GM19328 (cell line): ENCODE data around the gene GUCA2A.

ENCODE experiments used
- ATAC-seq: cut with Tn5 transposase; IDR thresholded peaks from one replicate; pipeline ENCODE4 v1.9.1; 2021; ENCODE audit warnings: mild to moderate bottlenecking, moderate library complexity; ENCODE audit not compliant: unreplicated experiment

GUCA2A gene

DNA sequence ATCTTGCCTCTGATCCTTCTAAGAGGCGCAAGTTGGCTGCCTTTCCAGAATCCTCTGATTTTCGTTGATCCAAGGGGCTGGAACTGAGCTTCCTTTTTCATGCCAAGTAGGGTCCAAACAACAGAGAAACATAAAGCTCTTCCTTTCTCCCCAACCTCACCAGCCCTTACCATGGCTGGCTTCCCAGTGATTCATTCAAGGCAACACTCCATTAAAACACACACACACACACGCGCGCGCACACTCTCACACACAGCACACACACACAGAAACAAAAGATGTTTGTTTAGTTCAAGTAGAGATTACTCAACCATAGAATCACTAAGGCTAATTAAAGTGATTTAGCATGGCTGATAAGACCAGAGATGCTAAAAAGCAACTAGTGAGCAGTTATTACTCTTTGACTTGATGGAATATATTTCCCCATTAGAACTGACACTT, 13.0 kb upstream of the GUCA2A start:
- ATAC-seq, result no peak

DNA sequence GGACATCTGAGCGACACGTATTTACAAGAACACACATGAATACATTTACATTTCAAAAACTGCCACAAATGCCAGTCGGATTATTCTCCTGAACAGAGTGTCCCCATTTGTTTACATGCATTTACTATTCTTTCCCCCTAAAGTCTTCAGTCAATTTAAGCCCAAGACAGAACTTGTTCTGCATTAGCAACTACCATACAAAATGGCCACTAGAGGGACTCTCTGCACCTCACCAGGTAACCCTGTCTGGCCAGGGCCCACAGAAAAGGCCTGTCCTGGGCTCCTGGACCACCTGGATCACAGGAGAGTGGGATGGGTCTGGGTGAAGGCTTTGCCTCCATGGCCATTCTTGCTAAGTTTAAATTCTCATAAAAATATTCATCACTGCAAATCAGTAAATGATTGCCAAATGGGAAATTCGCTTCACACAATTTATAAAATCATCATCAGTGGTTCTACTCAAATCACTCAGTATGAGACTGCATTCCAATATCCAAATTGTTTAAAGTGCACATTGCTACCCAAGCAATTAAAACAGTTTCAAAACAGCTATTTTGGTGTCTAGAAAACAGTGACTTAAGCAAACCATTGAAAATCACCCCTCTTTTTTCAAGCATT, 12.5 kb upstream of the GUCA2A start:
- ATAC-seq, result no peak

GRCh38 chr1:42175314-42176054, 10.9 kb upstream of the GUCA2A start:
- ATAC-seq, result no peak

GRCh38 chr1:42173961-42174735, 9.6 kb upstream of the GUCA2A start:
- ATAC-seq, result no peak

GRCh38 chr1:42173155-42173933, 8.8 kb upstream of the GUCA2A start:
- no peak for ATAC-seq

- no peak for ATAC-seq
These were observed 8.0 kb upstream of the GUCA2A start for GRCh38 chr1:42172381-42173133.

GRCh38 chr1:42171679-42172266, 7.2 kb upstream of the GUCA2A start:
- no peak for ATAC-seq

GRCh38 chr1:42170779-42171621, 6.5 kb upstream of the GUCA2A start:
- no peak for ATAC-seq

GRCh38 chr1:42168763-42169162, 4.2 kb upstream of the GUCA2A start:
- ATAC-seq, result no peak

- no peak for ATAC-seq
These were observed 3.8 kb upstream of the GUCA2A start for GRCh38 chr1:42168391-42168670.

DNA sequence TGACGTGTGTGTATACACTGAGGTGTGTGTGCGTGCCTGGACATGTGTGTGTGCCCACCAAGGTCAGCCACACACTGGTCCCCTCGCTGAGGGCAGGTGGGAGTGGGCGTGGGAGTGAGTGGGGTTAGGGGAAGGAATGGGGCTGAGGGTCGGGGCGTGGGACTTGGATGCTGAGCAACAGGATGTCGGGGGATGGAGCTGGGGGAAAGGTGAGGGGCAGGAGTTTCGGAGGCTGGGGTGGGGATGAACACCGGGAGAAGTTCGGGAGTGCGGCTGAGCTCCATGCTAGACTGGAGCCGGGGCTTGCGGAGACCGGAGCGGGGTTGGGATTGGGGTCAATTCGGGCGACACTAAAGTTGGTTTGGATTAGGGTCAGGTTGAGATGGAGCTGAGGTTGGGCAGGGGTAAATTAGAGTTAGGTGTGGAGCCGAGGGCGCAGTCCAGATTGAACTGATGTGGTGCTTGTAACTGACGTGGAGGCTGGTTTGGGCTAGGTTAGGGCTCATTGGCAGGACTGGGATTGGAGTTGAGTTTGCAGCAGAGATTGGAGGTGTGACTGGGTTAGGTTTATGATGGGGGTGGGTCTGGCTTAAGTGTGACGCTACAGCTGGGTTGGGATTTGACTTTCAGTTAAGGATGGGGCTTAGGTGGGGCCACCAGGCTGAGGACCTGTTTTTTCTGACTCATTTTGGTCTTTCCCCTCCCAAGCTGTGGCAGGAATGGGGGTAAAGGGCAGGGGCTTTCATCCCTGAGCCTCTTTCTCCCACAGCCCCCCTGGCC, 3.3 kb upstream of the GUCA2A start:
- no peak for ATAC-seq

- ATAC-seq, result no peak
These were observed 1.1 kb upstream of the GUCA2A start for GRCh38 chr1:42165511-42166210.

DNA sequence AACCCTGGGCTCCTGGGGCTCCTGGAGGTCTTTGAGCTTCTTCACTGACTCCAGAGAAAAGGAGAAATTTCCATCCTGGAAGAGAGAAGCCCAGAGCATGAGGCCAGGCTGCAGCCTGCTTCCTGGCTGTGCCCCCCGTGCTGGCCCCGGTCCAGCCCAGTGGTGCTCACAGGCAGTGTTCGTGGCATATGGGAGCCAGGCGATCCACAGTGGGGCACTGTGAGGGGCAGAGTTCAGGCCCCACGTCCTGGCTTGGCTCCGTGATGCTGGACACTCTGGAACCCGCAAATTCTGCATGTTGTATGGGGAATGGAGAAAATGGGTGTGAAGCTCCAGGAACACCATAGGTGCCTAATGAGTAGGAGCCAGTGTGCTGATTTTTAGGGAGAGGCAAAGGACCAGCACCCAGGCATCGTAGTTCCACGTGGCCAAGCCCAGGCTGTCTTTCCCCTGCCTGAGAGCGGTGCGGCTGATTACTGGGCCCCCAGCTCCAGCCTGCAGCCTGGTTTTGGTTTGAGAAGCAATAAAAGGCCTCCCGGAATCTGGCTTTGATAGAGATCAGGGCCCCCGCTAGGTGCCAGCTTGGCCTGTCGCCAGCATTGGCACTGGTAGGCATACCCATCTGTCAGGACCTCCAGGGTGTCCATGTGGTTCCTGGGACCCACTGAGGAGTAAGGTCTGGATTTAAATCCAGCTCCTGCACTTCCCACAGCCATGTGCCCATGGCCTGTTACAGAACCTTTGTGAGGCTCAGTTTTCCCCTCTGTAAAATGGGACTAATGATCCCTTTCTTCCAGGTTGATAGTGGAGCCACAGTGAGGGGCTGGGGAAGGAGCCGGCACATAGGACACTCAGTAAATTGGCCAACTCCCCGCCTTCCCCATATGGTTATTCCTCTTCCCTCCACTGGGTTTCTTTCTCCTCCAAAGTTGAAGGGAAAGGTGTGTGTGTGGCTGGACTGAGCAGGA, 725 bp downstream of the GUCA2A start:
- no peak for ATAC-seq

GRCh38 chr1:42163114-42163513, 1.4 kb downstream of the GUCA2A start:
- ATAC-seq, result no peak

DNA sequence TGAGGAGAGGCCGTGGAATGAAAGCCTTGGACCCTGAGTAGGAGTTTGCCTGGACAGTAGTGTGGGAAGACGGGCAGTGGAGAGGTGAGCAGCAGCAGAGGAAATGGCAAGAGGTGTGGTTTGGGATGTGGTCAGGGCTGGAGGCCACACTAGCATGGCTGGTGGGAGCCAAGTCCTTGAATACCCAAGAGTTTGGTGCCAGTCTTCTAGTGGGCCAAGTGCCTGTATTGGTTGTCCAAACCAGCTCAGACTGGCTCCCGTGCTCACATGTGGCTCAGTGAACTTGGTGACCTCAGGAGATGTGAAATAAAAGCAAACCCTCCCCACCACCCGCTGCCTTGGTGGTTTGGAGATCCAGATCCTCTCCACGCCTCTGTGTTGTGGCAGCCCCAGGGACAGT, 2.4 kb downstream of the GUCA2A start:
- ATAC-seq, result no peak

GRCh38 chr1:42158189-42158588, 6.4 kb downstream of the GUCA2A start:
- no peak for ATAC-seq

DNA sequence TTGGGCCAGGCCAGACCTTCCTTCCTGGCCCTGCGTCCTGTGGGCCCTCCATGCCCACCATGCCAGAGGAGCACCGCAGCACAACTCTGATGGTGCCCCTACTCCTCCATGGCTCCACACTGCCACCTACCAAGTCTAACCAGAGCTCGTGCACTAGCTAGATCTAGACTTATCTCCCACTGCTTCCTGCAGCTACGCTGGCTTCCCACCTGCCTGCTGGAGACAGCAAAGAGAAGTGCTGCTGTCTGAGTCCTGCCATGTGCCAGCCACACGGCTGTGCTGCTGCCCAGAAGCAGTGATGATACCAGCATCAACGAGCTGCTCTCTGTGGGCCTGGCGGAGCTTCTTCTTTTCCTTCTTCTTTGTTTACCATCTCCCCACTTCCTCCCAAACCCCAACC, 6.9 kb downstream of the GUCA2A start:
- no peak for ATAC-seq
